Superior temporal gyrus (tissue), 1 donor: ENCODE results near the gene LAMC3.
A peak's percentile ranks its signal among the peaks of the same experiment; 100 is the strongest.

Experiments used
- DNase-seq: peaks from one replicate; pipeline ENCODE4 v3.0.0-alpha.2; 2016; ENCODE audit errors: extremely low spot score

LAMC3 gene

DNA sequence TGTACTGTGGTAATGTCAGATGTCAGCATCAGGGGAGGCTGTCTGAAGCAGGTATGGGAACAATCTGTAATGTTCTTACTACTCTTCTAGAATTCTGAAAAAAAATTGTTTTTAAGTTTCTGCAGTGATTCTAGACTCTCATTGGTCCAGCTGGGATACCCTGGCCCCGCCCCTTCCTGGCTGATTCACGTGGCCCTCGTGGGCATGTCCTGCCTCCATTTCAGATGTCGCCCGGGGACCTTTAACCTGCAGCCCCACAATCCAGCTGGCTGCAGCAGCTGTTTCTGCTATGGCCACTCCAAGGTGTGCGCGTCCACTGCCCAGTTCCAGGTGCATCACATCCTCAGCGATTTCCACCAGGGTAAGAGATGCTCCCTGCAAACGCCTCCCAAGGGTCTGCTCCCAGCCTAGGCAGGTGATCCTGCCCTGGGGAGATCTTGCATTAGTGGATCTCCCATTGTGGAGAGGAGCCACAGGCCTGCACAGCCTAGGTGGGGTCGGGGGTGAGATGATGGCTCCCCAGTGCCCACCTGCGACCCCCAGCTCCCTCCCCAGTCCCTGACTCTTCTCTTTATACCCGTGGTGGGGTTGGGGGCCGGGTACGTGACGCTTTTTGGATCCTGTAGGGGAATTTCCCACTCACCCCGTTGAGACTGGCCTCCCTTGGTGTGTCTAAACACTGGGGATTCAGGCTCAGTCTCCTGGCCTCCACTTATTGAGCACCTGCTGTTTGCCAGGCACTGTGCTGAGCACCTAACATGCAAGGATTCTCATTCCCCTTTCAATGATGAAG, 36.5 kb downstream of the LAMC3 start:
- DNase-seq, result no peak

DNA sequence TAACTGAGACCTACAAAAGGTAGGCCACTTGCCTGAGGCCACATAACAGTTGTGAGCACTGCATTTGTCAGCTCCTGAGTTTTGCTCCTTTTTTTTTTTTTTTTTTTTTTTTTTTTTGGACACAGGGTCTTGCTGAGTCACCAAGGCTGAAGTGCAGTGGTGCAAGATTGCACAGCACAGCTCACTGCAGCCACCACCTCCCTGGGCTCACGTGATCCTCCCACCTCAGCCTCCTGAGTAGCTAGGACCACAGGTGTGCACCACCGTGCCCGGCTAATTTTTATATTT, 37.1 kb downstream of the LAMC3 start:
- DNase-seq, result no peak

DNA sequence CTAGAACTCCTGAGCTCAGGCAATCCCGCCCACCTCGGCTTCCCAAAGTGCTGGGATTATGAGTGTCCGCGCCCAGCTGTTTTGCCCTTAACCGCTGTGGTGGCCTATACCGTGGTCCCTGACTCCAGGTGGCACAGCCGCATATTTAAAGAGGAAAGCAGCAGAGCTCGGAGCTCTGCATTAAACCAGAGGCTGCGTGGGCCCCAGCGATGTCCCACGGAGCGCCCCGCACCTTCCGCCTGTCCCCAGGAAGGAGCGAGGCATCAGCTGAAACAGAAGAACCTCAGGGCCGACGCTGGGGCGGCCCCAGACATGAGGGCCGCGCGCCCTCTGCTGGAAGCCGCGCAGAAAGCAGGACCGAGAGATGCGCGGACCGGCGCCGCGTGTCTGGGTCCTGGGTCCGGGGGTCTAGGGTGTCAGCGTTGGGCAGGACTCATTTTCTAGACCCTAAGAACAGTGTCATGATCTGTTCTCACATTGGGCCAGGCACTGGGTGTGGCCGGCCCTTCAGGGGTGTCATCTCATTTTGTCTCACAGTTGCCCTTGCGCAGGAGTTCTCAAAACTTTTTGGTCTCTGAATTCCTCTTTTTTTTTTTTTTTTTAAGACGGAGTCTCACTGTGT, 37.7 kb downstream of the LAMC3 start:
- peak; percentile 80 for DNase-seq

DNA sequence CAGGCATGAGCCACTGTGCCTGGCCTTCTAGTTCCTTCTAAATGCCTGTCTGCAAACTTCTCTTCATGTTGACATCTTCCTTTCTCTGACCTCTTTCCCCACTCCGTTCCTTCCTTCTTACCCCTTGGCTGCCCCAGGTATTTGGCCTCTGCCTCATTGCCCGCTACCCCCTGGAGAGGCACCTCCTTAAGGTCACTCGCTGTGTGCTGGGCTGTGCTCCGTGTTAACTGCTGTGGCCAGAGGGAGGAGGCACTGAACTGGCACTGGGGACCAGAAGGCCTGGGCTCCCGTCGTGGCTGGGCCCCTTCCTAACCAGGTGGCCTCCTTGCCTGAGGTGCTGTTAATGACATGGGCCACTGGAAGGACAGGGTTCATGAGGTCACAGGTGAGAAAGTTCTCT, 39.4 kb downstream of the LAMC3 start:
- no peak for DNase-seq

DNA sequence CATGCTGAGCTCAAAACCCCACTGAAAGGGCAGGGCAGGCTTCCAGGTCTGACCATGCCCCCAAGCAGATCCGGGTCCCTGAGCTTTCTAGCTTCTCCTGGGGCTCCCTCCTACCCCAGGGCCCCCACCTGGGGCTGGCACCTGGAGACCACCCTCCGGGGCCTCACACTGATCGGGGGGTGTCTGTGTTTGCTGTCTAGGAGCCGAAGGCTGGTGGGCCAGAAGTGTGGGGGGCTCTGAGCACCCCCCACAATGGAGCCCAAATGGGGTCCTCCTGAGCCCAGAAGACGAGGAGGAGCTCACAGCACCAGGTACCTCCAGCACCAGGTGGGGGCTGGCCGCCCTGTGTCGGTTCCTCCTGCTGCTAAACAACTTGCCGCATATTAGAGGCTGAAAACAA, 39.8 kb downstream of the LAMC3 start:
- DNase-seq, result no peak

DNA sequence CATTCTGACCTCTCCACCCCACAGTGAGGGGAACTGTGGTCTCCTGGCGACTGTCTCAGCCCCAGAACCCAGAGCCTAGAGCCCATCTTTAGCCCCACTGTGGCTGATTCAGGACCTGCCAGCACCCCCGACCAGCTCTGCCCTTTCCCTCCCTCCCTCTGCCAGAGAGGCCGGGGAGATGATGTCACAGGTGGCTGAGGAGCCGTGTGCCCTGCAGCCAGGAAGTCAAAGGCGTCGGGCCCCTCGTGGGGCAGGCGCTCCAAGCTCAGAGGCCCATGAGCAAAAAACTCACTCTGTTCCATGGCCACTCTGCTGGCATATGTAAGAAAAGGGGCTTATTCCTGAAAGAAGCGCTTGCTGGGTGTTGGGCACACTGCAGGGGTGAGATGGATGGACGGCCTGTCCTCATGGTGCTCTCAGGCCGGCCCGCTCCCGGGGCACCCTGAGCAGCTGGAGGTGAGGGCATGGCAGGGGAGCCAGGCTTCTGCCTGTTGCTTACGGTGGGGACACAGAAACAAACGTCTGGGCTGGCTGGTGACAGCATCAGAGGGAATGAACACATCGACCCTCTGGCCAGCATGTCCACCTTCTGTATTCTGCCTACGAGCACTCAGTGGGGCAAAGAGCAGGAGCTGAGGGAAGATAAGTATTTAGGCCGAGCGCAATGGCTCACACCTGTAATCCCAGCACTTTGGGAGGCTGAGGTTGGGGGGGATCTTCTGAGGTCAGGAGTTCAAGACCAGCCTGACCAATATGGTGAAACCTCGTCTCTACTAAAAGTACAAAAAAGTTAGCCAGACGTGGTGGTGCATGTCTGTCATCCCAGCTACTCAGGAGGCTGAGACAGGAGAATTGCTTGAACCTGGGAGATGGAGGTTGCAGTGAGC, 41.1 kb downstream of the LAMC3 start:
- DNase-seq, result no peak

DNA sequence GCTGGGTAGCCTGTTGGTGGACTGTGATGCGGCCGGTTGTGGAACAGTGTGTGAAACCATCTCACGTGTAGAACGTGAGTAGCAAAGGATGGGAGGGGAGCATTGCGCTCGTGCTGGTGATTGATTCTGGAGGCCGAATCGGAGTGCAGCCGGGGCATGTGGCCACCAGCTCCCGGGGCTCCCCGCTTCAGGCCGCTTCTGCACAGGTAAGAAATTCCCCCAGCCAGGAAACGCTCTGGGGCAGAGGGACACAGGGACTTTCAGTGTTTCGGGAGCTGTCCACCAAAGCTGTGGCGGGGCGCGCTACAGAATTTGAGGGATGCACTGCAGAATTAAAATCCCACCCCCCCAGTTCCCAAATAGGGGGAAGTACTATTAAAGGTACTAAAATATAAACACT, 41.9 kb downstream of the LAMC3 start:
- DNase-seq, result no peak

DNA sequence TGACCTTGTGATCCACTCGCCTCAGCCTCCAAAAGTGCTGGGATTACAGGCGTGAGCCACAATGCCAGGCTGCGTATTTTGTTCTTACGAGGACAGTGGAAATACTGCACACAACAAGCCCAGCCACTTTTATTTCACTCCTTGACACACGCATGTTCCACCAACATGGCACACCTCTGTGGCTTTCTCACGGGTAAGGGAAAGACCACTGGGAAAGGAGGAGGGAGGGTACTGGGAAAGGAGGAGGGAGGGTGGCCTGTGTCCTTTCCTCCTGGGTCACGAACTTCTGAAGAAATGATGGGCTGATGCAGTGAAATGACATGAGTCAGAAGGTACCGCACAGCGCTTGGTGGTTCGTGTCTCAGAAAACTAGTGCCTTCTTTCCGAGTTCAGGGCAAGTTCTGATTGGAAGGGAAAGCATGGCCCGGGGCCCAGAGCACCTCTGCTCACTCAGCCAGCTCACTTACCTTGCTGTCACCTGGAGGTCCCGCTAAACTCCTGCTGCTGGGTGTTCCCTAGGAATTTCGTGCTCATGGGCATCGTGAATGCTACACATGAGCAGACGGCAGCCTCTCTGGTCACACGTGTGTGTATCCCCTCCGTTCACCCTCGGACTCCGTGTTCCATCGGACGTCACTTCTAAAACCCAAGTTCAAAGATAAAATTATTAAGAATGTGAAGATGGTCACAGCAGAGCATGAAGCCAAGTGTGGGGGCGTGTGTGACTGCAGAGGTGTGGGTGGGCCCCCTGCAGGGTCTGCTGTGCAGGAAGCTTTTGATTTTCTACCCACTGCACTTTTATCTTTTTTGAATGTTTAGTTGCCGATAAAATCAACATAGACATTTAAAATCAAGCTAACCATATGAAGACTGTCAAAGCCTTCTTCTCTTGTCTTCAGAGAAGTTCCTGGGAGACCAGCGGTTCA, 42.9 kb downstream of the LAMC3 start:
- no peak for DNase-seq

DNA sequence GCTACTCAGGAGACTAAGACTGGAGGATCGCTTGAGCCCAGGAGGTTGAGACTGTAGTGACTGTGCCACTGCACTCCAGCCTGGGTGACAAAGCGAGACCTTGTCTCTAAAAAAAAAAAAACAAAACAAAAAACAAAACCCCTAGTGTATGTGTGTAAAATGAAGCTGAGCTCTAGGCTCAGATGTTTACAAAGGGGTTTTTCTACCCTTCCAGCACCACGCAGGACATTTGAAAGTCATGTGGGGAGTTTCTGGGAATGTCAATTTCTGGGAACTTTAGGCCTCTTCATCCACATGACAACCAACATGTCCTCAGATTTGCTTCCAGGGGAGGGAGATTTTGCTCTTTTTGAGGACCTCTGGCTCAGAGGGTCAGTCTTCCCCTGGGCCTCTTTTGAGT, 44.9 kb downstream of the LAMC3 start:
- DNase-seq, result peak; percentile 92

DNA sequence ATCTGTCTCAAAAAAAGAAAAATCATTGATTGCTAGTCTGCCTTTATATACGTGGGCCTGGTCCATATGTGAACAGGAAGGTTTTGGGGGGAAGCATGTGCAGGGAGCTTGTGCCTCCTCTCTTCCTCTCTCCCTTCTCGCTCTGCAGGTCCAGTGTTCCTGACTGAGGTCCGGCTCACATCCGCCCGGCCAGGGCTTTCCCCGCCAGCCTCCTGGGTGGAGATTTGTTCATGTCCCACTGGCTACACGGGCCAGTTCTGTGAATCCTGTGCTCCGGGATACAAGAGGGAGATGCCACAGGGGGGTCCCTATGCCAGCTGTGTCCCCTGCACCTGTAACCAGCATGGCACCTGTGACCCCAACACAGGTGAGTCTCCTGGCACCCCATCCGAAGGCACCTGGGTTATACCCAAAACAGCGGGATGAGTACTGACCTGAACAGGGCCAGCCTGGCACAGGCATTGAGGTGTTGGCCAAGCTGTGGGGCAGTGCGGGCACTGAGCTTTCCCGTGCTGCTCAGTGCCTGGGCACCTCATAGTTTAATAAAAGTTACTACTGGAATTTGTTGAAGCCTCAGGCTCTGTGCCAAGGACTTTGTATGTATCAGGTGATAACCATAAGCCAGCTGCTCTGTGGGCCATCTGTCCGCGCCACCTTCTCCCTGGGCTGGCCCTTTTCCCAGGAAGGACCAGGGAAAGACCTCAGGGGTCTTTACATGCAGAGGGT, 48.0 kb downstream of the LAMC3 start:
- DNase-seq, result no peak

DNA sequence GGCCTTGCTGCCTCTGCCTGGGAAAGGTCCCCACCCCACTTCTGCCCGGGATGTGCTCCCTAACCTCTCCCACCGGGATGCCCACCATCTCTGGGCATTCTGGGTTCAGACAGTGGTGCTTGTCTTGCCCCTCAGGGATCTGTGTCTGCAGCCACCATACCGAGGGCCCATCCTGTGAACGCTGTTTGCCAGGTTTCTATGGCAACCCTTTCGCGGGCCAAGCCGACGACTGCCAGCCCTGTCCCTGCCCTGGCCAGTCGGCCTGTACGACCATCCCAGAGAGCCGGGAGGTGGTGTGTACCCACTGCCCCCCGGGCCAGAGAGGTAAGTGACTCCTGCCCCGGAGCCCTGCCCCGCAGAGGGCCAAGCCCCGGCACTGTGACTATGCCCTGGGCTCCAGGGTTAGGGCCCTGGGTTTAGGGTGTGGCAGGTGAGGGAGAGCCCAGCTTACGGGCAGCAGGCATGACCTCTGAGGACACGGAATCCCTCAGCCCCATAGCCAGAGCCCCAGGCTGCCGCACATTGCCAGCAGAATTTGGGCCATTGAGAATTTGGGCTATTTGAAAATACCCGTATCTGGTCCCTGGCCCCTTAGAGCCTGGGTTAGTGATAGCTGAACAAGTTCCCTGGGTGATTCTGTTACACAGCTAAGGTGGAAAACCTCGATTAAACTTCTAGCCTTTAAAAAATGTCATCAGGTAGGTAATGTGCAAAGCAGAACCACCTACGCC, 52.1 kb downstream of the LAMC3 start:
- no peak for DNase-seq

DNA sequence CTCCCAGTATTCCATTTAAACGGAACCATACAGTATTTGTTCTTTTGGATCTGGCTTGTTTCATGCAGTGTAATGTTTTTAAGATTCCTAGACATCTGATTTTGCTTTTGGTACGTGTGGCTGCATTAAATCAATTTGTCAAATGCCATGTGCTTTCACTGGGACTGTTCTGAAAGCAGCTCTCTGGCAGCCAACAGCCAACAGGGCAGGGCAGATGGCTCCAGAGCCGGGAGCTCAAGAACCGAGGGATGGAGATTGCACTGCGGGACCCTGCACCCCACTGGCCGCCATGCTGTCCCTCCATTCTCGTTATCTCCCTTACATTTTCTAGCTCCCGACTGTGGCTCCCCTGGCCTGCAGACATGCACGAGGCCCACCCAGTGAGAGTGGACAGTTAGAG, 54.0 kb downstream of the LAMC3 start:
- no peak for DNase-seq

DNA sequence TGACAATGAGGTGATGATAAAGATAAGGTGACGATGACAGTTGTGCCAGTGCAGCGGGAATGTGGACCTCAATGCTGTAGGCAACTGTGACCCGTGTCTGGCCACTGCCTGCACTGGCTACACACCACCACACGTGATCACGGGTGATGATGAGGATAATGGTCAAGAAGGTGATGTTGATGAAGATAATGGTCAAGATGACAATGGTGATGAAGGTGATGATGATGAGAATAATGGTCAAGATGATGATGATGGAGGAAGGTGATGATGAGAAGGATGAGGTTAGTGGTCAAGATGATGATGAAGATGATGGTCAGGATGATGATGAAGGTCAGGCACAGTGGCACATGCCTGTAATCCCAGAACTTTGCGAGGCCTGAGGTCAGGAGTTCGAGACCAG, 56.6 kb downstream of the LAMC3 start:
- DNase-seq, result no peak

DNA sequence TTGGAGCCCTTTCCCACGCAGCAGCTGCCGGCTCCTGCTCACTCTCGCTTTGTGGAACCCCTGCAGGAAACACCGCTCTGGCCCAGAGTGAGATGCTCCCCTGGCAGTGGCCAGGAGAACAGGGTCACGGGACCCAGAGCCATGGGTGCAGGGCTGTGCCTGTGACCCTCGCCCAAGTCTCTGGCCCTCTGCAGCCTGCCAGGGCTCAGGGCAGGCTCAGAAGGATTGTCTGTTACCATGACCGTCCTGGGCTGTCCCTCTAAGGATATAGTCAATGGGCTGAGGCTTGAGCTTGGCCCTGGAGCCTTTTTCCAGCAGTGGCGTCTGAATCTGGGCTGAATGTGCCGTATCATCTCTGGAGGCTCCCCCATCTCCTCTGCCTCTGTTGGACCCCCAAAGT, 58.7 kb downstream of the LAMC3 start:
- no peak for DNase-seq

DNA sequence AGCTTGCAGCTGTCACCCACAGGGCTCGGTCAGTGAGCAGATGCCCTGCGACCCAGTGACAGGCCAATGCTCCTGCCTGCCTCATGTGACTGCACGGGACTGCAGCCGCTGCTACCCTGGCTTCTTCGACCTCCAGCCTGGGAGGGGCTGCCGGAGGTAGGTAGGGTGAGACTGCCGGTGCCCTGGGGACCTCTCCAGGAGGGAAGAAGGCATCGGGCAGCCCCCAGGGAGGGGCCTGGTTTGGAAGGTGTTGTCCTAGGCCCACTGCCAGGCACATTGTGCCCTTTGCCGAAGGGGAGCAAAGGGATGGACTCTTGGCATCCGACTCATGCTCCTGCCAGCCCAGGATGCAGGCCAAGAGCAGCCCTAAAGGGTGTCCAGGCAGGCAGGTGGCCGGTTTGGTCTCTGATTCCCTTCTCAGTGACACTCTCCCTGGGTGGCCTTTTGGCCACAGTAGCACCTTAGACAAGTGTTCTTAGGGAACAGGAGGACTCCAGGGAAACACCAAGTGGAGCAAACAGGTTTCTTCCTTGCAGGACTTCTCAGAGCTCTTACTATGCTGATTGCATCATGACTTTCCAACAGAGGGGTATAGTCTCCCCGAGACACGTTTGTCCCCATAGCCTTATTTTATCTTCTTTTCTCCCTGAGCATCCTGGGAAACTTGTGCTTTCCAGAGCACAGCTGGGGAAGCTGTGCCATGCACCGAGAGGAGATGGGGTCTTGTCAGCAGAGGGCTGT, 59.3 kb downstream of the LAMC3 start:
- DNase-seq, result no peak

DNA sequence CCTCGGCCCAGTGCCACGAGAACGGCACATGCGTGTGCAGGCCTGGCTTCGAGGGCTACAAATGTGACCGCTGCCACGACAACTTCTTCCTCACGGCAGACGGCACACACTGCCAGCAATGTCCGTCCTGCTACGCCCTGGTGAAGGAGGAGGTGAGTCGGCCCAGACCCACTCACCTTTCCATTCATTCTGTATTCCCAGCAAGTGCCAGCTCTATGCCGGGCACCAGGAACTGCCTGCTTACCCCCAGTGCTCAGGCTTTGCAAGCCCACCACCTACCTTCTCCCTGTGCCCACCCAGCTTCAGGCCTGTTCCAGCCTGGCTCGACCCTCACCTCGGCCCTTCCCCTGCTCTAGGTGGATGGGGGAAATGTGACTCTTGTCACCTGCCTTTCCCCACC, 60.7 kb downstream of the LAMC3 start:
- no peak for DNase-seq

DNA sequence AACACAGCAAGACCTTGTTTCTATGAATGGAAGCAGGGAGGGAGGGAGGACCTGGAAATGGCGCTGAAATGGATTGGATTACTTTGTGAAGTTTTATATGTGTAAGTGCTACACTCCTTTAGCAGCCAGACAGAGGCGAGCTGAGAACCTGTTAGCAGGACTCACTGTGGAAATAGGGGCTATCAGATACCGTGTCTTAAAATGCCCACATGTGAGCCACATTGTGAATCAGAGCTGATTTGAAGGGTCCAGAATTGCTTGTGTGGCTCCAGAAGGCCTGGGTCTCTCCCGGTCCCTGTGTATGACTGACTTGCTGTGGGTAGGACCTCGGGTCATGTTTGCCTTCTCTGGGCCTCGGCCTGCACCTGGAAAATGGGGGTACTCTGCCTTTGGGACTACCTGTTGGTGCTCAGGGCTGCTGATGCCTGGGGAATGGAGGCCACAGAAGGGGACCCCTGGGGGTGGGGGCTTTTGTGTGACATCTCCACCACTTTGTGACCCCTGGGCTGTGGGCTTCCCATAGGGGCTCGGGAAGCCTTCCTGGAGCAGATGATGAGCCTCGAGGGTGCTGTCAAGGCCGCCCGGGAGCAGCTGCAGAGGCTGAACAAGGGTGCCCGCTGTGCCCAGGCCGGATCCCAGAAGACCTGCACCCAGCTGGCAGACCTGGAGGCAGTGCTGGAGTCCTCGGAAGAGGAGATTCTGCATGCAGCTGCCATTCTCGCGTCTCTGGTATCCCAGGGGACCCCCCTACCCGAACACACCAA, 63.3 kb downstream of the LAMC3 start:
- no peak for DNase-seq

DNA sequence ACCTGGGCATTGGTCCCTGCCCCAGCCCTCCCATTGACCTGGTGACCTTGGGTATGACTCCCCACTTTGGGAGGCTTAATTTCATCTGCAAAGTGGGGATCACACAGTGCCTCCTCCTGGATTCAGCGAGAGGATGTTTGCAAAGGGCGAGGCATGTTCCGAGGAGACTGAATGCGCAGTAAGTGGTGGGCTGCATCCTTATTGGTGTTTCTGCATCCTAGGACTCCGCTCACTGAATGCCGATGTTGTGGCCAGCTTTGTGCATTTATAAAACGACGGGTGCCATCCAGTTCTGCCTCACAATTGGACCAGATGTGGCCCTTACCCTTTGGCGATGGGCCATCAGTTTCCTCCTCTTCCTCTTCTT, 63.9 kb downstream of the LAMC3 start:
- DNase-seq, result no peak
